GM10266 (cell line): ENCODE results near the gene SURF1.

Experiments
- DNase-seq: peaks from one replicate; pipeline ENCODE4 v3.0.0; 2012; ENCODE audit errors: extremely low spot score
- TF ChIP-seq, protein P1 (sequence below): IDR thresholded peaks from 2 replicates; pipeline ENCODE4 v1.5.1; 2012; ENCODE audit warnings: mild to moderate bottlenecking, low read depth; ENCODE audit not compliant: control insufficient read depth, insufficient read depth; ENCODE audit errors: missing control alignments

The SURF1 gene

GRCh38 chr9:133315997-133316396 is 40.3 kb downstream of the SURF1 start:
- DNase-seq = no peak
- TF ChIP-seq, protein P1, sequence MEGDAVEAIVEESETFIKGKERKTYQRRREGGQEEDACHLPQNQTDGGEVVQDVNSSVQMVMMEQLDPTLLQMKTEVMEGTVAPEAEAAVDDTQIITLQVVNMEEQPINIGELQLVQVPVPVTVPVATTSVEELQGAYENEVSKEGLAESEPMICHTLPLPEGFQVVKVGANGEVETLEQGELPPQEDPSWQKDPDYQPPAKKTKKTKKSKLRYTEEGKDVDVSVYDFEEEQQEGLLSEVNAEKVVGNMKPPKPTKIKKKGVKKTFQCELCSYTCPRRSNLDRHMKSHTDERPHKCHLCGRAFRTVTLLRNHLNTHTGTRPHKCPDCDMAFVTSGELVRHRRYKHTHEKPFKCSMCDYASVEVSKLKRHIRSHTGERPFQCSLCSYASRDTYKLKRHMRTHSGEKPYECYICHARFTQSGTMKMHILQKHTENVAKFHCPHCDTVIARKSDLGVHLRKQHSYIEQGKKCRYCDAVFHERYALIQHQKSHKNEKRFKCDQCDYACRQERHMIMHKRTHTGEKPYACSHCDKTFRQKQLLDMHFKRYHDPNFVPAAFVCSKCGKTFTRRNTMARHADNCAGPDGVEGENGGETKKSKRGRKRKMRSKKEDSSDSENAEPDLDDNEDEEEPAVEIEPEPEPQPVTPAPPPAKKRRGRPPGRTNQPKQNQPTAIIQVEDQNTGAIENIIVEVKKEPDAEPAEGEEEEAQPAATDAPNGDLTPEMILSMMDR = no peak

- no peak for DNase-seq
- TF ChIP-seq, protein P1 = no peak
These were observed 46.7 kb downstream of the SURF1 start for GRCh38 chr9:133309608-133310007.

GRCh38 chr9:133307301-133307700 is 49.0 kb downstream of the SURF1 start:
- TF ChIP-seq, protein P1 = no peak
- DNase-seq = no peak

DNA sequence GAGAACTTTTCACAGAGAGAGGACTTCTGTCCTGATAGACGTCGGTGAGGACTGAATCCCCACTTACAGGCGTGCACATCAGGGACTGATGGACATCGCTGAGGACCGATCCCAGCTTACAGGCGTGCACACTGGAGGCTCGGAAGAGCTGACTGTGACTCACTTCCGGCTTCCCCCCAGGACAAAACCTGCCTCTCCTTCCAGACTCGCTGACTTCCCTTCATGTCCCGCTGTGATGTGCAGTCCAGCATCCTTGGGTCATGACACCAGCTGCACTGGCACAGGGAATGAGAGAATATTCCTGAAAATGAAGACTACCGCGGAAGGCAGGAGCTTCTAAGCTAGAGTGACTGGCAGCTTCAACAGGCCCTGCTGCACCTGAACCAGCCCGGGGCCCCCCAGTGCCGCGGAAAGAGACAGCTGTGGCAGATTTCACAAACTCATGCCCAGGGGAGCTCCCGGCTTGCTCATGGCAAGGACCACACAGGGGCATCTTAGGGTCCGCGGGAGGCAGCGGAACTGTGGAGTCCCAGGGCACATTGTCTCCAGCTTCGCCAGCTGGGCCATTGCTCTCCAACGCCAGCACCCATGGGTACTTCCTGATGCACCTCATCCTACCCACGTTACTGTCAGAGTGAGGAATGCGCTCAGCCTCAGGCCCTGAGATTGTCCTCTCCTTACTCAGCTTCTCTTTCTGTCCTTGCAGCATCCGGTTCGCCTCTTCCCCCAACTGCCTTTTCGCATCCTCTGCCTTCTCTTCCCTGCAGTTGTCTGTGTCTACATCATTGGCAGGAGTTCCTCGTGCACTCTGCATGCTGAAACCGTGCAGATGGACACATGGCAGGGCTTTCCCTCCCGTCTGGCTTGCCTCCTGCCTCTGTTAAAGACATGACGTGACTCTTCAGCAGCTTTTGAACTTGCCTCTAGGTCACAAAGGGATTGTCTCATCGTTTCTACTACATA is 49.8 kb downstream of the SURF1 start:
- TF ChIP-seq, protein P1 = no peak
- DNase-seq = no peak

DNA sequence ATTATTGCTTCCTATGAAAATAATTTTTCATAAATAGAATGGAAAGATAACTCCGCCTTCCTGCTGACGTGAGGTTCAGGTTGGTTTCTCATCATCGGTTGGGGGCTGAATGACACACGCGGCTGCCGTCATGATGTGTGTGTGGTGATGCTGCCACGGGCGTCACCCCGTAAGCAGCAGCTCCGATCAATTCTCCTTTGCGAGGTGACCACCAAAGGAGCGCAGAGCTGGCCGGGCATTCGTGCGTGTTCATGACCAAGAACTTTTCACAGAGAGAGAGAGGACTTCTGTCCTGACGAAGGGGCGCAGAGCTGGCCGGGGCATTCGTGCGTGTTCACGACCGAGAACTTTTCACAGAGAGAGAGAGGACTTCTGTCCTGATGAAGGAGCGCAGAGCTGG is 50.6 kb downstream of the SURF1 start:
- no peak for DNase-seq
- TF ChIP-seq, protein P1 = no peak

DNA sequence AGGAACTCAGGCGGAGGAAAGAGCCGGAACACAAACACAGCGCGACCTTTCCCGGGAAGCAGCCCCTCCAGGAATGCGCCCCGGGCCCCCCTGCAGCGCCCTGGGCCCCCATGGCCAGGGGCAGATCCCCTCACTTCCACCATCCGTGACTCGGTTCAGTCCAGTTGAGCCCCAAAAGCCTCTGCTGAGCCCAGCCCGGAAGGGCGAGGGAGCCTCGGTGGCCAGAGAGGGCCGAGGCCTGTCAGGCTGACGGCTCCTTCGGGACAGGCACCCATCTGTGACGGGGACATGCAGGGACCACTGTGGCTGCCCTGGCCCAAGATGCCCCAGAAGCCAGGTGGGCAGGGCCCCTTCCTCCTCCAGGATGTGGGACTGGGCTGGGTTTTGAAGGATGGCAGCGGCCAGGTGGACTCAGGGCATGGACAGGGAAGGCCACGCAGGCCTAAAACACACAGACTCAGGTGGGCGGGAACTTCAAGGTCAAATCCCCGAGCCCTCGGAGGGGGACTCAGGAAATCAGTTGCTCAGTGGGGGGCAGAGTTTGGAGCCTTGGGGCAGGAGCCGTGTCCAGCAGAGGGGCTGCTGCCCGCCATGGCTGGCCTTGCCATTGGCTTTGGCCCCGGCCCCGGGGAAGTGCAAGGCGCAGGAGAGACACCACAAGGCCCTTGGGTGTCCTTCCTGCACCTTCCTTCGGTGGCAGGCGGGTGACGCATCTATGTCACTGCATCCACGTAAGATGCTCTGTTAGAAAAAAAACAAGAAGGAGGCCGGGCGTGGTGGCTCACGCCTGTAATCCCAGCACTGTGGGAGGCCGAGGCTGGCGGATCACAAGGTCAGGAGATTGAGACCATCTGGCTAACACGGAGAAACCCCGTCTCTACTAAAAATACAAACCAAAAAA is 51.6 kb downstream of the SURF1 start:
- TF ChIP-seq, protein P1 = no peak

More for the DNA sequence above, 51.6 kb downstream of the SURF1 start:
- no peak for DNase-seq
